ENCODE measurements around the gene TWSG1. TPM values are rescaled to one million over a fixed set of nuclear protein-coding genes. Genes with fewer than 3 reads are reported as not detected.

Gene TWSG1
- total and polyA plus RNA-seq, 2 of the 13 experiments (the other 11 are each of a cell fraction or from before 2014, with no cell fraction given): 6.6 to 9.4 TPM

GRCh38 chr18:9380101-9380500 lies 45.5 kb downstream of the TWSG1 start:
- FAIRE-seq: no peak

GRCh38 chr18:9380621-9381395 lies 46.2 kb downstream of the TWSG1 start:
- 81% methylated on average over 4 of the region's 4 CpGs for WGBS (ENCODE audit: low lambda C conversion rate)
- intact Hi-C loops (cut with micrococcal nuclease; ENCODE audit: unreplicated experiment) (no loop called here), in situ Hi-C loops (cut with HindIII; ENCODE audit: extremely low pct_ligation_motif_present, low pct_unique_long_range_greater_than_20kb) (no loop called here)
- Histone ChIP-seq H2AFZ (ENCODE audit: low read length) (no peak overlapping the region), H4K20me1 (ENCODE audit: insufficient read depth, low read length) (no peaks in the 10 kb centered on the region), H3K9me3 (ENCODE audit: low read length) (no peaks in the 10 kb centered on the region), H3K79me2 (ENCODE audit: insufficient read depth, low read length) (no peaks in the 10 kb centered on the region), H3K27ac (ENCODE audit: extremely low read length, insufficient read depth, low read length) (no peak overlapping the region), H3K4me3 (replicated peaks in 1 of 3; ENCODE audit: insufficient read depth in 1 of 3, low read depth in 2 of 3, low read length in 3 of 3) (no peak overlapping the region), H3K4me1 (ENCODE audit: insufficient read depth, low read length) (no peaks in the 10 kb centered on the region), H3K27me3 (ENCODE audit: control insufficient read depth in 1 of 2, insufficient read depth in 2 of 2, low read length in 2 of 2) (no peaks in the 10 kb centered on the region), H3K9ac (ENCODE audit: insufficient read depth, low read depth, low read length) (no peak overlapping the region), H3K36me3 (replicated peaks in 1 of 2; ENCODE audit: control insufficient read depth in 1 of 2, insufficient read depth in 2 of 2, low read length in 2 of 2) (no peaks in the 10 kb centered on the region), H3K4me2 (ENCODE audit: low read depth, low read length) (no peak overlapping the region)
- CTCF ChIA-PET (ENCODE audit: low intra/inter-chr PET ratio, low total read pairs): no interaction called here
- FAIRE-seq (no peak), DNase-seq (ENCODE audit: low spot score) (no peak), ATAC-seq (no peak)
- BruUV-seq (replicated peaks): no TSS peak
- POLR2A ChIA-PET: no interaction called here
- TF ChIP-seq WIZ (CRISPR knock-in tag; IDR thresholded peaks at IDR 0.05) (no peak), TERF1 (CRISPR knock-in tag; IDR thresholded peaks at IDR 0.05) (no peak), ZNF160 (CRISPR knock-in tag; IDR thresholded peaks at IDR 0.05) (no peak), HNF4G (IDR thresholded peaks at IDR 0.05; ENCODE audit: borderline replicate concordance, low read depth, low read length) (no peak), HNF4G (CRISPR knock-in tag; IDR thresholded peaks at IDR 0.05; ENCODE audit: borderline replicate concordance, low read depth) (no peak), ZNF251 (CRISPR knock-in tag; IDR thresholded peaks at IDR 0.05) (no peak), TP53 (CRISPR knock-in tag; conservative IDR thresholded peaks at IDR 0.05) (no peak), SALL2 (CRISPR knock-in tag; IDR thresholded peaks at IDR 0.05) (no peak), ZNF276 (CRISPR knock-in tag; IDR thresholded peaks at IDR 0.05; ENCODE audit: low read depth) (no peak), ZNF772 (CRISPR knock-in tag; IDR thresholded peaks at IDR 0.05) (no peak), PAWR (CRISPR knock-in tag; IDR thresholded peaks at IDR 0.05; ENCODE audit: borderline replicate concordance) (no peak), MTF1 (CRISPR knock-in tag; IDR thresholded peaks at IDR 0.05) (no peak), DNMT3B (CRISPR knock-in tag; conservative IDR thresholded peaks at IDR 0.05) (no peak), ZNF292 (CRISPR knock-in tag; IDR thresholded peaks at IDR 0.05; ENCODE audit: borderline replicate concordance, low read depth) (no peak)

More at GRCh38 chr18:9380101-9380500, 45.5 kb downstream of the TWSG1 start:
- Histone ChIP-seq H3K27ac (ENCODE audit: extremely low read length, insufficient read depth, low read length) (no peak overlapping the region), H3K4me1 (ENCODE audit: insufficient read depth, low read length) (no peaks in the 10 kb centered on the region), H3K4me2 (ENCODE audit: low read depth, low read length) (no peak overlapping the region), H3K27me3 (ENCODE audit: control insufficient read depth in 1 of 2, insufficient read depth in 2 of 2, low read length in 2 of 2) (no peaks in the 10 kb centered on the region), H3K9ac (ENCODE audit: insufficient read depth, low read depth, low read length) (no peak overlapping the region), H2AFZ (ENCODE audit: low read length) (no peak overlapping the region), H4K20me1 (ENCODE audit: insufficient read depth, low read length) (no peaks in the 10 kb centered on the region), H3K4me3 (replicated peaks in 1 of 3; ENCODE audit: insufficient read depth in 1 of 3, low read depth in 2 of 3, low read length in 3 of 3) (no peak overlapping the region), H3K36me3 (replicated peaks in 1 of 2; ENCODE audit: control insufficient read depth in 1 of 2, insufficient read depth in 2 of 2, low read length in 2 of 2) (no peaks in the 10 kb centered on the region), H3K9me3 (ENCODE audit: low read length) (no peaks in the 10 kb centered on the region), H3K79me2 (ENCODE audit: insufficient read depth, low read length) (no peaks in the 10 kb centered on the region)
- DNase-seq (ENCODE audit: low spot score): no peak
- WGBS (ENCODE audit: low lambda C conversion rate): 72% methylated on average over 2 of the region's 2 CpGs
- in situ Hi-C loops (cut with HindIII; ENCODE audit: extremely low pct_ligation_motif_present, low pct_unique_long_range_greater_than_20kb) (no loop called here), intact Hi-C loops (cut with micrococcal nuclease; ENCODE audit: unreplicated experiment) (no loop called here)
- no TSS peak for BruUV-seq (replicated peaks)
- TF ChIP-seq RBM39 (IDR thresholded peaks at IDR 0.05; ENCODE audit: low read depth, low read length, poor library complexity, severe bottlenecking) (no peak), ZNF282 (IDR thresholded peaks at IDR 0.05; ENCODE audit: partially characterized antibody) (no peak), HMG20B (CRISPR knock-in tag; conservative IDR thresholded peaks at IDR 0.05) (no peak), ZSCAN22 (CRISPR knock-in tag; IDR thresholded peaks at IDR 0.05) (no peak), KDM6A (CRISPR knock-in tag; IDR thresholded peaks at IDR 0.05; ENCODE audit: low read depth) (no peak)
- CTCF ChIA-PET (ENCODE audit: low intra/inter-chr PET ratio, low total read pairs): no interaction called here
- POLR2A ChIA-PET: no interaction called here
- no peak for ATAC-seq

Data from HepG2 (cell line).